ENCODE measurements around the gene LRTM2. TPM values are rescaled to one million over a fixed set of nuclear protein-coding genes. Genes with fewer than 3 reads are reported as not detected.
A peak's percentile ranks its signal among the peaks of the same experiment; 100 is the strongest.

Gene LRTM2
- total and polyA plus RNA-seq, 2 of the 4 experiments (the other 2 are of a cell fraction): not detected

DNA sequence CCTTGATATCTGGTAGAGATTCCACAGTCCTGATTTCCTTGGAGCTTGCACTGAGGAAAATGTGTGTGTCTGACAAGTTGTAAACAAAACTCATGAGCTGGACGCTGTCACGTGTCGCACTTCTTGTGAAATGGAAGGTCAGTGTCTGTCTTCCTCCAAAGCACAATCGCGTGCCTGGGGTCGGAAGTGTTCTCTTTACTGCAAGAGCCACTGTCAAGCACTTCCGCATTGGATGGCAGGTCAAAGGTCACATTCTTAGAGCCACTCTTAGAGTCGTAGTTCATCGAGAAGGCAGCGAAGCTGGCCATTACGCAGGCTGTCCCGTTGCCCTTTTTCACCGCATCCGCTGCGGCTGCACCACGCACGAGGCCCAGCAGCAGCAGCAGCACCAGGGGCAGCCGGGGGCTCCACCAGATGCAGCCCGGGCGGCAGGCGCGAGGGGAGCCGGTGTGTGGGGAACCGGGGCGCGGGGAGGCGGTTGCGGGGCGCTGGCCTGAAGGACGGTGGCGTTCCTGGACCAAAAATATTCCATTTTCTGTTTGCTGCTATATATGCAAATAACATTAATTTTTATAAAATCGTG lies 45.0 kb downstream of the LRTM2 start:
- Histone ChIP-seq H3K23ac (ENCODE audit: low read depth, low read length) (no peak overlapping the region), H2AK5ac (ENCODE audit: low read depth, low read length) (no peak overlapping the region), H2AK9ac (replicated peaks; ENCODE audit: low read depth, low read length, poor library complexity) (no peak overlapping the region), H4K91ac (ENCODE audit: insufficient read depth, low read depth, low read length) (no peak overlapping the region), H3K4ac (ENCODE audit: low read depth, low read length) (no peak overlapping the region), H3K9ac (ENCODE audit: low read depth, low read length) (no peak overlapping the region), H3K4me3 (ENCODE audit: insufficient read depth, low read depth, low read length) (no peak overlapping the region), H3K79me1 (ENCODE audit: low read depth in 1 of 2, low read length in 2 of 2) (no peaks in the 10 kb centered on the region), H3K36me3 (ENCODE audit: control insufficient read depth, insufficient read depth, low read length) (no peaks in the 10 kb centered on the region), H3K18ac (ENCODE audit: low read depth, low read length) (no peak overlapping the region), H2BK120ac (ENCODE audit: low read depth, low read length) (no peak overlapping the region), H4K20me1 (ENCODE audit: insufficient read depth, low read length) (no peaks in the 10 kb centered on the region), H2BK20ac (ENCODE audit: low read depth, low read length) (no peak overlapping the region), H2BK15ac (ENCODE audit: low read depth, low read length) (no peak overlapping the region), H3K4me2 (ENCODE audit: low read depth, low read length) (no peak overlapping the region), H4K5ac (ENCODE audit: low read depth, low read length) (no peak overlapping the region), H3K4me1 (ENCODE audit: control insufficient read depth, insufficient read depth, low read length) (no peaks in the 10 kb centered on the region; the same call in 1 of the 2 replicates), H3K56ac (ENCODE audit: extremely low read depth, insufficient read depth, low read length) (no peak overlapping the region), H2AFZ (replicated peaks; ENCODE audit: low read length, poor library complexity) (no peak overlapping the region), H2BK5ac (ENCODE audit: low read depth, low read length, poor library complexity, severe bottlenecking) (no peak overlapping the region), H3K27ac (ENCODE audit: insufficient read depth, low read length) (no peak overlapping the region), H3K27me3 (ENCODE audit: control insufficient read depth, insufficient read depth, low read length) (peaks cover 40% of the 10 kb centered on the region), H3K9me1 (ENCODE audit: insufficient read depth, low read length) (no peaks in the 10 kb centered on the region), H4K8ac (ENCODE audit: low read depth in 2 of 2, low read length in 2 of 2) (no peak overlapping the region), H3K14ac (replicated peaks; ENCODE audit: low read depth, low read length) (no peak overlapping the region), H3K9me3 (ENCODE audit: control insufficient read depth, insufficient read depth, low read length) (peaks cover 8% of the 10 kb centered on the region)
- ATAC-seq (ENCODE audit: low read depth): no peak
- dilution Hi-C loops (cut with HindIII; ENCODE audit: low sequenced_read_pairs, unreplicated experiment): no loop called here
- no TSS peak for BruUV-seq (replicated peaks)
- intact Hi-C loops (cut with micrococcal nuclease): no loop called here
- no peak for TF ChIP-seq CTCF (conservative IDR thresholded peaks at IDR 0.05; ENCODE audit: low read depth, low read length)
- no peak for TF ChIP-seq RAD21 (IDR thresholded peaks at IDR 0.05; ENCODE audit: low read length)
- no peak for TF ChIP-seq CHD1 (IDR thresholded peaks at IDR 0.05; ENCODE audit: low read depth, low read length)
- peak; percentile 49; the same call in 1 of the 2 replicates for TF ChIP-seq USF2 (IDR thresholded peaks at IDR 0.05; ENCODE audit: low read depth, low read length)
- in situ Hi-C loops (cut with MboI; ENCODE audit: low sequenced_read_pairs): no loop called here
- ChIA-PET POLR2A (ENCODE audit: unreplicated experiment) (no interaction called here), CTCF (no interaction called here)
- no peak for DNase-seq
- WGBS, 2 experiments (ENCODE audit: extremely low coverage in 2 of 2, insufficient read length in 1 of 2): 66% methylated on average over 15 of the region's 32 CpGs; no CpG with 5 or more reads in 1 of the 2 experiments

All from IMR-90 (cell line).